Measurements from ENCODE around the gene EHMT2. TPM values are rescaled to one million over a fixed set of nuclear protein-coding genes. Genes with fewer than 3 reads are reported as not detected.

Gene EHMT2
- total and polyA plus RNA-seq, 2 of the 13 experiments (the other 11 are each of a cell fraction or from before 2014, with no cell fraction given) = 55.2 to 69.2 TPM

GRCh38 chr6:31897612-31898382, at the start of gene EHMT2 (continued):
- TF ChIP-seq ZNF281 (CRISPR knock-in tag; IDR thresholded peaks at IDR 0.05; ENCODE audit: borderline replicate concordance) (no peak), CHD2 (IDR thresholded peaks at IDR 0.05; ENCODE audit: low read depth, low read length) (no peak), POLR2AphosphoS5 (IDR thresholded peaks at IDR 0.05; ENCODE audit: low read depth, low read length) (peak; percentile 87), ZBTB38 (CRISPR knock-in tag; IDR thresholded peaks at IDR 0.05) (no peak), ZFP36L1 (CRISPR knock-in tag; IDR thresholded peaks at IDR 0.05) (no peak), MBD4 (IDR thresholded peaks at IDR 0.05; ENCODE audit: borderline replicate concordance, low read length) (no peak), CENPT (CRISPR knock-in tag; IDR thresholded peaks at IDR 0.05; ENCODE audit: low read depth) (no peak), AGO2 (optimal IDR thresholded peaks at IDR 0.05; ENCODE audit: low read depth, low read length) (peak; percentile 64), ZNF30 (CRISPR knock-in tag; IDR thresholded peaks at IDR 0.05) (no peak), ZNF530 (CRISPR knock-in tag; IDR thresholded peaks at IDR 0.05; ENCODE audit: low read depth) (no peak), NFATC3 (CRISPR knock-in tag; IDR thresholded peaks at IDR 0.05) (no peak), KAT8 (CRISPR knock-in tag; IDR thresholded peaks at IDR 0.05) (0 out of 2 replicates have a peak, but pooled peaks have one; percentile 7), HNF4G (IDR thresholded peaks at IDR 0.05; ENCODE audit: borderline replicate concordance, low read depth, low read length) (no peak), HNF4G (CRISPR knock-in tag; IDR thresholded peaks at IDR 0.05; ENCODE audit: borderline replicate concordance, low read depth) (no peak), ZNF619 (CRISPR knock-in tag; IDR thresholded peaks at IDR 0.05) (no peak), ZNF33A (CRISPR knock-in tag; IDR thresholded peaks at IDR 0.05; ENCODE audit: borderline replicate concordance) (no peak), ZNF382 (CRISPR knock-in tag; IDR thresholded peaks at IDR 0.05; ENCODE audit: borderline replicate concordance) (no peak)
- TF ChIP-seq, protein P1, sequence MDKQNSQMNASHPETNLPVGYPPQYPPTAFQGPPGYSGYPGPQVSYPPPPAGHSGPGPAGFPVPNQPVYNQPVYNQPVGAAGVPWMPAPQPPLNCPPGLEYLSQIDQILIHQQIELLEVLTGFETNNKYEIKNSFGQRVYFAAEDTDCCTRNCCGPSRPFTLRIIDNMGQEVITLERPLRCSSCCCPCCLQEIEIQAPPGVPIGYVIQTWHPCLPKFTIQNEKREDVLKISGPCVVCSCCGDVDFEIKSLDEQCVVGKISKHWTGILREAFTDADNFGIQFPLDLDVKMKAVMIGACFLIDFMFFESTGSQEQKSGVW (CRISPR knock-in tag; IDR thresholded peaks at IDR 0.05; ENCODE audit: borderline replicate concordance) = no peak
- TF ChIP-seq, protein P2, sequence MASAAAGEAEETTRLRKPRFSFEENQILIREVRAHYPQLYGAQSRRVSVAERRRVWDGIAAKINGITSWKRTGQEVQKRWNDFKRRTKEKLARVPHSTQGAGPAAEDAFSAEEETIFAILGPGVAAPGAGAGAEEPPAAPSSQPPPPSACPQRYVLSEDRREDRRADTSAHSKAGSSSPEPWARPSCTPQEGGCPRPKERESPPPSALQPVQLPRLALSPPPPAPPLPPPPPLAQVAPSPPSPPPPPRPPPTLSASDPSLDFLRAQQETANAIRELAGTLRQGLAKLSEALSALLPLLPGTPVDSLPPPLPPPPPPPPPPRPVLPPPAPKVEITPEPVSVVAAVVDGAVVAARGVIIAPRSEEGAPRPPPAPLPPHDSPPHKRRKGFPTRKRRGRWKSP (CRISPR knock-in tag; IDR thresholded peaks at IDR 0.05) = no peak
- TF ChIP-seq, protein P3, sequence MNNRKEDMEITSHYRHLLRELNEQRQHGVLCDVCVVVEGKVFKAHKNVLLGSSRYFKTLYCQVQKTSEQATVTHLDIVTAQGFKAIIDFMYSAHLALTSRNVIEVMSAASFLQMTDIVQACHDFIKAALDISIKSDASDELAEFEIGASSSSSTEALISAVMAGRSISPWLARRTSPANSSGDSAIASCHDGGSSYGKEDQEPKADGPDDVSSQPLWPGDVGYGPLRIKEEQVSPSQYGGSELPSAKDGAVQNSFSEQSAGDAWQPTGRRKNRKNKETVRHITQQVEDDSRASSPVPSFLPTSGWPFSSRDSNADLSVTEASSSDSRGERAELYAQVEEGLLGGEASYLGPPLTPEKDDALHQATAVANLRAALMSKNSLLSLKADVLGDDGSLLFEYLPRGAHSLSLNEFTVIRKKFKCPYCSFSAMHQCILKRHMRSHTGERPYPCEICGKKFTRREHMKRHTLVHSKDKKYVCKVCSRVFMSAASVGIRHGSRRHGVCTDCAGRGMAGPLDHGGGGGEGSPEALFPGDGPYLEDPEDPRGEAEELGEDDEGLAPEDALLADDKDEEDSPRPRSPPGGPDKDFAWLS (CRISPR knock-in tag; IDR thresholded peaks at IDR 0.05; ENCODE audit: borderline replicate concordance) = no peak
- TF ChIP-seq, protein P4, sequence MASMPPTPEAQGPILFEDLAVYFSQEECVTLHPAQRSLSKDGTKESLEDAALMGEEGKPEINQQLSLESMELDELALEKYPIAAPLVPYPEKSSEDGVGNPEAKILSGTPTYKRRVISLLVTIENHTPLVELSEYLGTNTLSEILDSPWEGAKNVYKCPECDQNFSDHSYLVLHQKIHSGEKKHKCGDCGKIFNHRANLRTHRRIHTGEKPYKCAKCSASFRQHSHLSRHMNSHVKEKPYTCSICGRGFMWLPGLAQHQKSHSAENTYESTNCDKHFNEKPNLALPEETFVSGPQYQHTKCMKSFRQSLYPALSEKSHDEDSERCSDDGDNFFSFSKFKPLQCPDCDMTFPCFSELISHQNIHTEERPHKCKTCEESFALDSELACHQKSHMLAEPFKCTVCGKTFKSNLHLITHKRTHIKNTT (CRISPR knock-in tag; IDR thresholded peaks at IDR 0.05) = no peak
- TF ChIP-seq, protein P5, sequence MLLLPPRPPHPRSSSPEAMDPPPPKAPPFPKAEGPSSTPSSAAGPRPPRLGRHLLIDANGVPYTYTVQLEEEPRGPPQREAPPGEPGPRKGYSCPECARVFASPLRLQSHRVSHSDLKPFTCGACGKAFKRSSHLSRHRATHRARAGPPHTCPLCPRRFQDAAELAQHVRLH (CRISPR knock-in tag; IDR thresholded peaks at IDR 0.05; ENCODE audit: borderline replicate concordance, low read depth) = peak; percentile 15; the same call in 1 of the 2 replicates

Data from HepG2 (cell line).